ENCODE data around the gene HIVEP2.

- TF ChIP-seq, protein P1, sequence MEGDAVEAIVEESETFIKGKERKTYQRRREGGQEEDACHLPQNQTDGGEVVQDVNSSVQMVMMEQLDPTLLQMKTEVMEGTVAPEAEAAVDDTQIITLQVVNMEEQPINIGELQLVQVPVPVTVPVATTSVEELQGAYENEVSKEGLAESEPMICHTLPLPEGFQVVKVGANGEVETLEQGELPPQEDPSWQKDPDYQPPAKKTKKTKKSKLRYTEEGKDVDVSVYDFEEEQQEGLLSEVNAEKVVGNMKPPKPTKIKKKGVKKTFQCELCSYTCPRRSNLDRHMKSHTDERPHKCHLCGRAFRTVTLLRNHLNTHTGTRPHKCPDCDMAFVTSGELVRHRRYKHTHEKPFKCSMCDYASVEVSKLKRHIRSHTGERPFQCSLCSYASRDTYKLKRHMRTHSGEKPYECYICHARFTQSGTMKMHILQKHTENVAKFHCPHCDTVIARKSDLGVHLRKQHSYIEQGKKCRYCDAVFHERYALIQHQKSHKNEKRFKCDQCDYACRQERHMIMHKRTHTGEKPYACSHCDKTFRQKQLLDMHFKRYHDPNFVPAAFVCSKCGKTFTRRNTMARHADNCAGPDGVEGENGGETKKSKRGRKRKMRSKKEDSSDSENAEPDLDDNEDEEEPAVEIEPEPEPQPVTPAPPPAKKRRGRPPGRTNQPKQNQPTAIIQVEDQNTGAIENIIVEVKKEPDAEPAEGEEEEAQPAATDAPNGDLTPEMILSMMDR (IDR thresholded peaks at IDR 0.05), result no peak
- no peak for TF ChIP-seq POLR2A (IDR thresholded peaks at IDR 0.05)
Observed at GRCh38 chr6:142896732-142897131, 48.2 kb downstream of the HIVEP2 start.
